Measurements from ENCODE around the gene XAF1.

- TF ChIP-seq CEBPZ (IDR thresholded peaks at IDR 0.05; ENCODE audit: low read depth, low read length) = no peak
- TF ChIP-seq ZNF274 (IDR thresholded peaks at IDR 0.05; ENCODE audit: insufficient read depth, insufficient read length) = no peak
- no peak for TF ChIP-seq CHD2 (IDR thresholded peaks at IDR 0.05; ENCODE audit: borderline replicate concordance, low read depth, low read length)
- no peak for TF ChIP-seq POLR2AphosphoS5 (IDR thresholded peaks at IDR 0.05; ENCODE audit: low read length)
- no peak for TF ChIP-seq CBFB (IDR thresholded peaks at IDR 0.05; ENCODE audit: low read depth)
- no peak for TF ChIP-seq ZNF24 (IDR thresholded peaks at IDR 0.05)
- TF ChIP-seq ASH2L (IDR thresholded peaks at IDR 0.05; ENCODE audit: borderline replicate concordance, low read depth) = no peak
- TF ChIP-seq POLR2A (IDR thresholded peaks at IDR 0.05; ENCODE audit: low read depth, low read length) = no peak
- TF ChIP-seq CTCF (IDR thresholded peaks at IDR 0.05 in 2 of 3, conservative IDR thresholded peaks at IDR 0.05 in 1 of 3; ENCODE audit: control insufficient read depth in 2 of 3, extremely low read depth in 1 of 3, insufficient read depth in 1 of 3, low read depth in 3 of 3, low read length in 3 of 3) = no peak
- TF ChIP-seq PBX3 (IDR thresholded peaks at IDR 0.05; ENCODE audit: insufficient replicate concordance, low read depth, low read length) = no peak
Measured at GRCh38 chr17:6714315-6714874, 41.5 kb upstream of the XAF1 start.
